Endothelial cell of umbilical vein (primary cell): ENCODE results near the gene SLA2. TPM values are rescaled to one million over a fixed set of nuclear protein-coding genes. Genes with fewer than 3 reads are reported as not detected.

Experiments used
- BruUV-seq: library from RNA; stranded (reverse); fragments of 400-500 nt; replicated peaks from 2 replicates; lab custom pipeline; 2021; lab: Mats Ljungman, UMichigan
- CTCF ChIA-PET: fragments of 300-600, 350-600 bp; sonication (Branson Sonifier 250); formaldehyde crosslinking; loops from one replicate; lab custom pipeline; 2021; ENCODE audit warnings: antibody characterized with exemption, inconsistent platforms; lab: Charles Lee
- POLR2A ChIA-PET: fragments of 300-600, 350-600 bp; sonication (Branson Sonifier 250); formaldehyde crosslinking; loops from one replicate; lab custom pipeline; 2021; ENCODE audit warnings: antibody characterized with exemption, inconsistent platforms; lab: Charles Lee
- DNase-seq: peaks from one replicate; pipeline ENCODE4 v3.0.0-alpha.2; 2011; ENCODE audit warnings: low read depth, low spot score
- FAIRE-seq: peaks from 2 replicates; lab custom pipeline; 2011; peaks lifted over from hg19 to GRCh38; lab: Jason Lieb, UNC
- H2AFZ ChIP-seq: 2 replicates; pipeline ENCODE4 v1.6.0; 2012; ENCODE audit warnings: low read depth, low read length, control low read depth, inconsistent platforms
- H3K27ac ChIP-seq: 2 replicates; pipeline ENCODE4 v1.5.1; 2011; ENCODE audit warnings: low read depth, mild to moderate bottlenecking, control low read depth, low read length, moderate library complexity; ENCODE audit not compliant: insufficient read depth
- H3K27me3 ChIP-seq, 2 experiments: 2 replicates each; pipeline versions ENCODE4 v1.6.0 to v1.6.1; 2011; ENCODE audit warnings: low read length in 2 of 2, mixed read lengths in 1 of 2; ENCODE audit not compliant: control insufficient read depth in 2 of 2, insufficient read depth in 2 of 2
- H3K36me3 ChIP-seq, 2 experiments: 2 replicates in 1 of 2; 3 replicates in 1 of 2; pipeline ENCODE4 v1.5.1; 2011; ENCODE audit warnings: low read length in 2 of 2, mild to moderate bottlenecking in 1 of 2, moderate library complexity in 1 of 2; ENCODE audit not compliant: control insufficient read depth in 2 of 2, insufficient read depth in 2 of 2; ENCODE audit errors: extremely low read depth in 1 of 2
- H3K4me1 ChIP-seq: 3 replicates; pipeline ENCODE4 v1.5.1; 2011; ENCODE audit warnings: mild to moderate bottlenecking, low read length; ENCODE audit not compliant: control insufficient read depth, insufficient read depth; ENCODE audit errors: extremely low read depth
- H3K4me2 ChIP-seq: 2 replicates; pipeline ENCODE4 v1.6.1; 2011; ENCODE audit warnings: low read length, control low read depth, mixed read lengths; ENCODE audit not compliant: insufficient read depth
- H3K4me3 ChIP-seq, 3 experiments: fragments of 200-600 bp in 1 of 3; sonication (generic), shearing (Covaris generic) in 1 of 3; replicated peaks in 1 of 3; 2 replicates each; pipeline ENCODE4 v1.5.1; 2011 to 2016; ENCODE audit warnings: control low read depth in 3 of 3, low read length in 3 of 3, mild to moderate bottlenecking in 2 of 3, inconsistent platforms in 1 of 3, low read depth in 1 of 3, moderate library complexity in 1 of 3; ENCODE audit not compliant: insufficient read depth in 1 of 3
- H3K79me2 ChIP-seq: 2 replicates; pipeline ENCODE4 v1.6.0; 2012; ENCODE audit warnings: low read length, inconsistent platforms; ENCODE audit not compliant: control insufficient read depth, insufficient read depth
- H3K9ac ChIP-seq: replicated peaks from 2 replicates; pipeline ENCODE3; 2011; ENCODE audit warnings: low read length, control low read depth; ENCODE audit not compliant: insufficient read depth; ENCODE audit errors: extremely low read depth
- H3K9me1 ChIP-seq: replicated peaks from 3 replicates; pipeline ENCODE4 v1.6.0; 2011; ENCODE audit warnings: mild to moderate bottlenecking, low read length; ENCODE audit not compliant: control insufficient read depth, insufficient read depth; ENCODE audit errors: extremely low read depth
- H3K9me3 ChIP-seq: replicated peaks from 2 replicates; pipeline ENCODE4 v1.5.1; 2012; ENCODE audit warnings: low read length, inconsistent platforms; ENCODE audit not compliant: control insufficient read depth, insufficient read depth
- H4K20me1 ChIP-seq: replicated peaks from 2 replicates; pipeline ENCODE3; 2011; ENCODE audit warnings: mild to moderate bottlenecking, low read length; ENCODE audit not compliant: control insufficient read depth, insufficient read depth; ENCODE audit errors: extremely low read depth
- EZH2 ChIP-seq: IDR thresholded peaks from 2 replicates; pipeline ENCODE4 v1.6.1; 2012; ENCODE audit warnings: borderline replicate concordance, low read depth, mild to moderate bottlenecking, moderate library complexity, low read length, inconsistent platforms; ENCODE audit not compliant: severe bottlenecking
- FOS ChIP-seq: IDR thresholded peaks from 2 replicates; pipeline ENCODE4 v1.6.1; 2011; ENCODE audit warnings: mild to moderate bottlenecking, low read length, moderate library complexity, borderline replicate concordance; ENCODE audit not compliant: insufficient read depth
- GATA2 ChIP-seq: IDR thresholded peaks from 2 replicates; pipeline ENCODE4 v1.7.0; 2011; ENCODE audit warnings: low read depth, mild to moderate bottlenecking, moderate library complexity, mixed read lengths, low read length; ENCODE audit not compliant: insufficient read length, insufficient read depth
- JUN ChIP-seq: IDR thresholded peaks from 2 replicates; pipeline ENCODE4 v1.6.1; 2011; ENCODE audit warnings: borderline replicate concordance, low read depth; ENCODE audit not compliant: insufficient read length, insufficient read depth
- MYC ChIP-seq: IDR thresholded peaks from one replicate; pipeline ENCODE4 v1.6.1; 2011; ENCODE audit warnings: mild to moderate bottlenecking, low read depth, low read length
- POLR2A ChIP-seq: IDR thresholded peaks from 2 replicates; pipeline ENCODE4 v1.6.1; 2012; ENCODE audit warnings: low read depth, mild to moderate bottlenecking, control low read depth, low read length
- POLR2AphosphoS5 ChIP-seq: IDR thresholded peaks from 2 replicates; pipeline ENCODE4 v1.6.1; 2012; ENCODE audit warnings: low read depth, mild to moderate bottlenecking, control low read depth, low read length, moderate library complexity; ENCODE audit not compliant: insufficient read depth
- dilution Hi-C: fragments of 300-500 bp; cut with MboI; formaldehyde crosslinking; loops from one replicate; pipeline ENCODE4 v1.15.0; 2019; ENCODE audit warnings: low sequenced_read_pairs; ENCODE audit not compliant: extremely low pct_ligation_motif_present
- intact Hi-C: fragments of 100-400 bp; cut with micrococcal nuclease; formaldehyde crosslinking; loops from one replicate; pipeline ENCODE4 v1.10.0; 2022
- polyA plus RNA-seq, 4 experiments: library from polyadenylated mRNA; depleted of rRNA in 3 of 4; stranded (reverse) in 3 of 4; unstranded in 1 of 4; fragments of >200 nt; gene quantifications; 2 replicates each; pipeline versions ENCODE4 v1.2.1 to v1.2.3, GENCODE V29; 2011 to 2012; ENCODE audit warnings: missing spikeins in 1 of 4
- total RNA-seq: library from RNA; stranded (reverse); gene quantifications from 2 replicates; pipeline ENCODE4 v1.2.3, GENCODE V29; 2021
- TF ChIP-seq, protein P1 (sequence below), 2 donors: IDR thresholded peaks; 1 replicate in 1 of 2; 2 replicates in 1 of 2; pipeline ENCODE4 v1.5.1; 2011; ENCODE audit warnings: low read length in 2 of 2, mild to moderate bottlenecking in 2 of 2, moderate library complexity in 2 of 2, control low read depth in 1 of 2, inconsistent platforms in 1 of 2, low read depth in 1 of 2; ENCODE audit not compliant: insufficient read depth in 1 of 2; ENCODE audit errors: extremely low read depth in 1 of 2
- TF ChIP-seq, protein P2 (sequence below): IDR thresholded peaks from 2 replicates; pipeline ENCODE4 v1.6.1; 2011; ENCODE audit not compliant: insufficient read depth, insufficient read length

The SLA2 gene
- total and polyA plus RNA-seq, 2 donors (not counting 3 experiments of a cell fraction or from before 2014, with no cell fraction given) = not detected

DNA sequence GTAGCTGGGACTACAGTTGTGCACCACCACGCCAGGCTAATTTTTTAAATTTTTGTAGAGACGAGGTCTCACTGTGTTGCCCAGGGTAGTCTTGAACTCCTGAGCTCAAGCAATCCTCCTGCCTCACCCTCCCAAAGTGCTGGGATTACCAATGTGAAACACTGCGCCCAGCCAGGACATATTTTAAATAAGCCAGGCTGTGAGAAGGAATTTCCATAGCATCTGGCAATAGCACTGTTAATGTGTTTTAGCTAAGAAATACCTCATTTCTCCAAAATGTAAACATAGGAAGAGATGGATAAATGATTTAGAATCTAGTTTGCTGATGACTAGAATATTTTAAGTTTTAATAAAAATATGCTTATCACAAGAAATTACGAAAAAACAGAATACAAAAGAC lies 27.0 kb upstream of the SLA2 start:
- POLR2A ChIA-PET = no interaction called here
- dilution Hi-C loops = no loop called here
- TF ChIP-seq, protein P1, sequence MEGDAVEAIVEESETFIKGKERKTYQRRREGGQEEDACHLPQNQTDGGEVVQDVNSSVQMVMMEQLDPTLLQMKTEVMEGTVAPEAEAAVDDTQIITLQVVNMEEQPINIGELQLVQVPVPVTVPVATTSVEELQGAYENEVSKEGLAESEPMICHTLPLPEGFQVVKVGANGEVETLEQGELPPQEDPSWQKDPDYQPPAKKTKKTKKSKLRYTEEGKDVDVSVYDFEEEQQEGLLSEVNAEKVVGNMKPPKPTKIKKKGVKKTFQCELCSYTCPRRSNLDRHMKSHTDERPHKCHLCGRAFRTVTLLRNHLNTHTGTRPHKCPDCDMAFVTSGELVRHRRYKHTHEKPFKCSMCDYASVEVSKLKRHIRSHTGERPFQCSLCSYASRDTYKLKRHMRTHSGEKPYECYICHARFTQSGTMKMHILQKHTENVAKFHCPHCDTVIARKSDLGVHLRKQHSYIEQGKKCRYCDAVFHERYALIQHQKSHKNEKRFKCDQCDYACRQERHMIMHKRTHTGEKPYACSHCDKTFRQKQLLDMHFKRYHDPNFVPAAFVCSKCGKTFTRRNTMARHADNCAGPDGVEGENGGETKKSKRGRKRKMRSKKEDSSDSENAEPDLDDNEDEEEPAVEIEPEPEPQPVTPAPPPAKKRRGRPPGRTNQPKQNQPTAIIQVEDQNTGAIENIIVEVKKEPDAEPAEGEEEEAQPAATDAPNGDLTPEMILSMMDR (IDR thresholded peaks at IDR 0.05; ENCODE audit: extremely low read depth in 1 of 2, insufficient read depth in 1 of 2, low read depth in 1 of 2, low read length in 2 of 2) = no peak
- TF ChIP-seq EZH2 (no peak), GATA2 (no peak), POLR2AphosphoS5 (no peak), POLR2A (no peak), JUN (no peak), MYC (no peak), FOS (no peak)
- TF ChIP-seq, protein P2, sequence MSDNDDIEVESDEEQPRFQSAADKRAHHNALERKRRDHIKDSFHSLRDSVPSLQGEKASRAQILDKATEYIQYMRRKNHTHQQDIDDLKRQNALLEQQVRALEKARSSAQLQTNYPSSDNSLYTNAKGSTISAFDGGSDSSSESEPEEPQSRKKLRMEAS = no peak

More for the DNA sequence above, 27.0 kb upstream of the SLA2 start:
- FAIRE-seq (no peak), DNase-seq (no peak)
- CTCF ChIA-PET = no interaction called here
- Histone ChIP-seq H3K27ac (no peak overlapping the region), H3K9ac (no peak overlapping the region), H3K4me1 (no peaks in the 10 kb centered on the region), H3K36me3 (no peaks in the 10 kb centered on the region), H2AFZ (no peak overlapping the region), H3K4me3 (no peak overlapping the region), H4K20me1 (no peaks in the 10 kb centered on the region), H3K9me1 (no peaks in the 10 kb centered on the region), H3K79me2 (no peaks in the 10 kb centered on the region), H3K27me3 (no peaks in the 10 kb centered on the region), H3K9me3 (no peaks in the 10 kb centered on the region), H3K4me2 (no peak overlapping the region)
- intact Hi-C loops = loop anchor here (10.0 kb wide), 1 partner anchor 902 kb away; no protein-coding TSS in a partner anchor
- no TSS peak for BruUV-seq
